ENCODE data around the gene PXYLP1. TPM values are rescaled to one million over a fixed set of nuclear protein-coding genes. Genes with fewer than 3 reads are reported as not detected.

The PXYLP1 gene
- polyA plus RNA-seq, 3 donors, result 4.1 to 10.9 (median 5.8) TPM

GRCh38 chr3:141257961-141258360 is 26.3 kb downstream of the PXYLP1 start:
- Histone ChIP-seq H3K79me2 (ENCODE audit: insufficient read depth, low read length) (peaks cover 8% of the 10 kb centered on the region), H4K20me1 (ENCODE audit: insufficient read depth, low read length) (no peaks in the 10 kb centered on the region), H3K9ac (ENCODE audit: insufficient read depth, low read length, poor library complexity, severe bottlenecking) (no peak overlapping the region), H3K4me2 (replicated peaks; ENCODE audit: extremely low read depth, low read length, poor library complexity, severe bottlenecking) (no peak overlapping the region), H3K4me1 (ENCODE audit: control insufficient read depth in 1 of 2, insufficient read depth in 2 of 2, low read length in 2 of 2) (peaks cover 0 to 9% of the 10 kb centered on the region in 2 donors), H2AFZ (ENCODE audit: insufficient read depth, low read depth, low read length, poor library complexity, severe bottlenecking) (no peak overlapping the region), H3K27ac (ENCODE audit: low read depth in 1 of 2, low read length in 2 of 2) (no peak overlapping the region), H3K36me3 (replicated peaks in 1 of 2; ENCODE audit: control insufficient read depth in 1 of 2, insufficient read depth in 2 of 2, low read length in 2 of 2) (peaks cover 6 to 25% of the 10 kb centered on the region in 2 donors), H3K4me3 (replicated peaks in 1 of 3; ENCODE audit: low read depth in 2 of 3, low read length in 3 of 3) (no peak overlapping the region), H3K27me3 (ENCODE audit: control insufficient read depth in 2 of 2, insufficient read depth in 2 of 2, low read length in 2 of 2) (no peaks in the 10 kb centered on the region), H3K9me3 (replicated peaks in 1 of 2; ENCODE audit: control insufficient read depth in 1 of 2, insufficient read depth in 1 of 2, low read length in 2 of 2) (no peaks in the 10 kb centered on the region)
- H3K4me1 Mint-ChIP-seq, result peaks cover 14% of the 10 kb centered on the region
- no peak for DNase-seq
- H3K4me3 Mint-ChIP-seq, result no peak overlapping the region
- H3K27ac Mint-ChIP-seq, result peak overlapping the region in 1 of 7 donors; percentile 40
- H3K36me3 Mint-ChIP-seq, result peaks cover 24 to 33% of the 10 kb centered on the region in 2 donors
- 98% methylated on average over 5 of the region's 8 CpGs for WGBS (ENCODE audit: insufficient coverage)
- intact Hi-C loops (cut with micrococcal nuclease), result no loop called here
- peaks cover 0 to 1% (median 0%) of the 10 kb centered on the region in 7 donors for H3K9me3 Mint-ChIP-seq
- no peak for TF ChIP-seq CTCF (IDR thresholded peaks at IDR 0.05)
- peaks cover 0 to 2% (median 1%) of the 10 kb centered on the region in 3 donors for H3K27me3 Mint-ChIP-seq (ENCODE audit: low read depth in 3 of 3)

- intact Hi-C loops (cut with micrococcal nuclease), result no loop called here
- Mint-ChIP-seq H3K36me3 (peaks cover 32 to 35% of the 10 kb centered on the region in 2 donors), H3K9me3 (peaks cover 0 to 1% (median 0%) of the 10 kb centered on the region in 7 donors), H3K4me3 (no peak overlapping the region), H3K4me1 (peaks cover 11% of the 10 kb centered on the region), H3K27ac (no peak overlapping the region), H3K27me3 (ENCODE audit: low read depth in 3 of 3) (peaks cover 0 to 2% (median 1%) of the 10 kb centered on the region in 3 donors)
- no peaks in the 10 kb centered on the region for H3K27me3 ChIP-seq (ENCODE audit: control insufficient read depth in 2 of 2, insufficient read depth in 2 of 2, low read length in 2 of 2)
- H3K79me2 ChIP-seq (ENCODE audit: insufficient read depth, low read length), result peaks cover 8% of the 10 kb centered on the region
- H3K4me1 ChIP-seq (ENCODE audit: control insufficient read depth in 1 of 2, insufficient read depth in 2 of 2, low read length in 2 of 2), result peaks cover 0 to 9% of the 10 kb centered on the region in 2 donors
- H3K9me3 ChIP-seq (replicated peaks in 1 of 2; ENCODE audit: control insufficient read depth in 1 of 2, insufficient read depth in 1 of 2, low read length in 2 of 2), result no peaks in the 10 kb centered on the region
- H3K27ac ChIP-seq (ENCODE audit: low read depth in 1 of 2, low read length in 2 of 2), result no peak overlapping the region
- H3K36me3 ChIP-seq (replicated peaks in 1 of 2; ENCODE audit: control insufficient read depth in 1 of 2, insufficient read depth in 2 of 2, low read length in 2 of 2), result peaks cover 6 to 34% of the 10 kb centered on the region in 2 donors
- no peak for DNase-seq
- no peak overlapping the region for H3K4me2 ChIP-seq (replicated peaks; ENCODE audit: extremely low read depth, low read length, poor library complexity, severe bottlenecking)
- no peaks in the 10 kb centered on the region for H4K20me1 ChIP-seq (ENCODE audit: insufficient read depth, low read length)
- no CpG with 5 or more reads among the region's 2 CpGs for WGBS (ENCODE audit: insufficient coverage)
- H2AFZ ChIP-seq (ENCODE audit: insufficient read depth, low read depth, low read length, poor library complexity, severe bottlenecking), result no peak overlapping the region
- H3K4me3 ChIP-seq (replicated peaks in 1 of 3; ENCODE audit: low read depth in 2 of 3, low read length in 3 of 3), result no peak overlapping the region
- no peak overlapping the region for H3K9ac ChIP-seq (ENCODE audit: insufficient read depth, low read length, poor library complexity, severe bottlenecking)
- TF ChIP-seq CTCF (IDR thresholded peaks at IDR 0.05), result no peak
Measured at GRCh38 chr3:141258973-141259372, 27.3 kb downstream of the PXYLP1 start.
